Esophagus squamous epithelium (tissue), 4 donors: ENCODE measurements around the gene IQGAP2.

Experiments used
- CTCF ChIP-seq, 6 experiments: fragments of 450-650 bp in 4 of 6; fragments of 200-600 bp in 2 of 6; sonication (generic) in 2 of 6; IDR thresholded peaks; one replicate each; pipeline ENCODE4 v1.5.1; 2016 to 2019; ENCODE audit warnings: antibody characterized with exemption in 6 of 6, mild to moderate bottlenecking in 4 of 6, moderate library complexity in 4 of 6
- POLR2A ChIP-seq, 4 donors: fragments of 450-650 bp; IDR thresholded peaks; one replicate each; pipeline ENCODE4 v1.6.1; 2017; ENCODE audit warnings: antibody characterized with exemption in 4 of 4, mild to moderate bottlenecking in 4 of 4, moderate library complexity in 3 of 4

- TF ChIP-seq CTCF (IDR thresholded peaks at IDR 0.05) (no peak), POLR2A (IDR thresholded peaks at IDR 0.05) (no peak)
Observed at GRCh38 chr5:76499507-76500161, 96.5 kb downstream of the IQGAP2 start.
